Subcutaneous abdominal adipose tissue (tissue), 5 donors: ENCODE data around the gene HMCN1.

Source experiments
- H3K27ac ChIP-seq: one replicate; pipeline ENCODE4 v1.7.0; 2013; ENCODE audit warnings: low read depth, mild to moderate bottlenecking, inconsistent platforms, low read length, moderate library complexity
- H3K27me3 ChIP-seq, 5 donors: one replicate each; pipeline ENCODE4 v1.7.0; 2013; ENCODE audit warnings: low read length in 5 of 5, inconsistent platforms in 1 of 5; ENCODE audit not compliant: control insufficient read depth in 5 of 5, insufficient read depth in 4 of 5
- H3K36me3 ChIP-seq, 5 donors: one replicate each; pipeline ENCODE4 v1.7.0; 2013; ENCODE audit warnings: low read length in 5 of 5; ENCODE audit not compliant: control insufficient read depth in 5 of 5, insufficient read depth in 5 of 5
- H3K4me1 ChIP-seq, 5 donors: one replicate each; pipeline ENCODE4 v1.7.0; 2013; ENCODE audit warnings: low read length in 5 of 5, mild to moderate bottlenecking in 3 of 5, moderate library complexity in 1 of 5; ENCODE audit not compliant: control insufficient read depth in 5 of 5, insufficient read depth in 5 of 5
- H3K4me3 ChIP-seq, 5 donors: one replicate each; pipeline ENCODE4 v1.7.0; 2013; ENCODE audit warnings: low read length in 5 of 5, low read depth in 1 of 5
- H3K9ac ChIP-seq, 5 donors: one replicate each; pipeline ENCODE4 v1.7.0; 2013; ENCODE audit warnings: low read length in 5 of 5, mild to moderate bottlenecking in 4 of 5, moderate library complexity in 3 of 5
- H3K9me3 ChIP-seq, 5 donors: one replicate each; pipeline ENCODE4 v1.7.0; 2013; ENCODE audit warnings: low read length in 5 of 5; ENCODE audit not compliant: control insufficient read depth in 5 of 5
- donor health status: healthy.
- donor health status: healthy.
- donor health status: healthy.
- donor health status: healthy.
- donor health status: healthy.

HMCN1 gene

GRCh38 chr1:185857442-185857841 is 123.3 kb downstream of the HMCN1 start:
- no peak overlapping the region for H3K27ac ChIP-seq
- no peaks in the 10 kb centered on the region for H3K36me3 ChIP-seq
- no peak overlapping the region for H3K9ac ChIP-seq
- no peaks in the 10 kb centered on the region for H3K27me3 ChIP-seq
- no peak overlapping the region for H3K4me3 ChIP-seq
- no peaks in the 10 kb centered on the region for H3K4me1 ChIP-seq
- H3K9me3 ChIP-seq, result no peaks in the 10 kb centered on the region

GRCh38 chr1:185860311-185860710 is 126.1 kb downstream of the HMCN1 start:
- Histone ChIP-seq H3K4me1 (no peaks in the 10 kb centered on the region), H3K4me3 (no peak overlapping the region), H3K36me3 (no peaks in the 10 kb centered on the region), H3K27ac (no peak overlapping the region), H3K9me3 (no peaks in the 10 kb centered on the region), H3K9ac (no peak overlapping the region), H3K27me3 (no peaks in the 10 kb centered on the region)

GRCh38 chr1:185860859-185861258 is 126.7 kb downstream of the HMCN1 start:
- no peak overlapping the region for H3K9ac ChIP-seq
- no peaks in the 10 kb centered on the region for H3K27me3 ChIP-seq
- no peak overlapping the region for H3K27ac ChIP-seq
- H3K9me3 ChIP-seq, result no peaks in the 10 kb centered on the region
- no peaks in the 10 kb centered on the region for H3K36me3 ChIP-seq
- no peak overlapping the region for H3K4me3 ChIP-seq
- H3K4me1 ChIP-seq, result no peaks in the 10 kb centered on the region

- no peaks in the 10 kb centered on the region for H3K9me3 ChIP-seq
- H3K36me3 ChIP-seq, result no peaks in the 10 kb centered on the region
- H3K4me3 ChIP-seq, result no peak overlapping the region
- H3K4me1 ChIP-seq, result no peaks in the 10 kb centered on the region
- H3K27ac ChIP-seq, result no peak overlapping the region
- no peaks in the 10 kb centered on the region for H3K27me3 ChIP-seq
- H3K9ac ChIP-seq, result no peak overlapping the region
These were observed 127.4 kb downstream of the HMCN1 start for GRCh38 chr1:185861630-185862029.

- H3K4me1 ChIP-seq, result no peaks in the 10 kb centered on the region
- H3K9ac ChIP-seq, result no peak overlapping the region
- no peaks in the 10 kb centered on the region for H3K9me3 ChIP-seq
- H3K27ac ChIP-seq, result no peak overlapping the region
- no peaks in the 10 kb centered on the region for H3K27me3 ChIP-seq
- H3K4me3 ChIP-seq, result no peak overlapping the region
- H3K36me3 ChIP-seq, result no peaks in the 10 kb centered on the region
These were observed 128.0 kb downstream of the HMCN1 start for GRCh38 chr1:185862235-185862634.

GRCh38 chr1:185864331-185864730 is 130.1 kb downstream of the HMCN1 start:
- Histone ChIP-seq H3K4me3 (no peak overlapping the region), H3K4me1 (peaks cover 0 to 2% (median 0%) of the 10 kb centered on the region in 5 donors), H3K27ac (no peak overlapping the region), H3K27me3 (no peaks in the 10 kb centered on the region), H3K36me3 (no peaks in the 10 kb centered on the region), H3K9me3 (no peaks in the 10 kb centered on the region), H3K9ac (no peak overlapping the region)

GRCh38 chr1:185864889-185865517 is 130.8 kb downstream of the HMCN1 start:
- Histone ChIP-seq H3K36me3 (no peaks in the 10 kb centered on the region), H3K9me3 (no peaks in the 10 kb centered on the region), H3K4me1 (peaks cover 0 to 5% (median 0%) of the 10 kb centered on the region in 5 donors), H3K9ac (no peak overlapping the region), H3K27me3 (no peaks in the 10 kb centered on the region), H3K4me3 (no peak overlapping the region), H3K27ac (no peak overlapping the region)

GRCh38 chr1:185869590-185869989 is 135.4 kb downstream of the HMCN1 start:
- peaks cover 0 to 11% (median 0%) of the 10 kb centered on the region in 5 donors for H3K4me1 ChIP-seq
- no peak overlapping the region for H3K4me3 ChIP-seq
- no peaks in the 10 kb centered on the region for H3K36me3 ChIP-seq
- H3K27me3 ChIP-seq, result no peaks in the 10 kb centered on the region
- H3K9me3 ChIP-seq, result no peaks in the 10 kb centered on the region
- no peak overlapping the region for H3K9ac ChIP-seq
- no peak overlapping the region for H3K27ac ChIP-seq

- Histone ChIP-seq H3K9me3 (no peaks in the 10 kb centered on the region), H3K27me3 (no peaks in the 10 kb centered on the region), H3K4me1 (peaks cover 0 to 11% (median 0%) of the 10 kb centered on the region in 5 donors), H3K27ac (no peak overlapping the region), H3K4me3 (no peak overlapping the region), H3K36me3 (no peaks in the 10 kb centered on the region), H3K9ac (no peak overlapping the region)
These were observed 137.5 kb downstream of the HMCN1 start for GRCh38 chr1:185871627-185872150.

- Histone ChIP-seq H3K4me3 (no peak overlapping the region), H3K4me1 (peaks cover 0 to 11% (median 0%) of the 10 kb centered on the region in 5 donors), H3K27me3 (no peaks in the 10 kb centered on the region), H3K36me3 (no peaks in the 10 kb centered on the region), H3K27ac (no peak overlapping the region), H3K9ac (no peak overlapping the region), H3K9me3 (peaks cover 0 to 3% (median 0%) of the 10 kb centered on the region in 5 donors)
These were observed 140.1 kb downstream of the HMCN1 start for GRCh38 chr1:185874246-185874645.
